ENCODE measurements around the gene PRLR. TPM values are rescaled to one million over a fixed set of nuclear protein-coding genes. Genes with fewer than 3 reads are reported as not detected.

PRLR gene
- total and polyA plus RNA-seq, 9 of the 15 experiments (the other 6 are each of a cell fraction or from before 2014, with no cell fraction given), result 0.02 TPM; not detected in 8

DNA sequence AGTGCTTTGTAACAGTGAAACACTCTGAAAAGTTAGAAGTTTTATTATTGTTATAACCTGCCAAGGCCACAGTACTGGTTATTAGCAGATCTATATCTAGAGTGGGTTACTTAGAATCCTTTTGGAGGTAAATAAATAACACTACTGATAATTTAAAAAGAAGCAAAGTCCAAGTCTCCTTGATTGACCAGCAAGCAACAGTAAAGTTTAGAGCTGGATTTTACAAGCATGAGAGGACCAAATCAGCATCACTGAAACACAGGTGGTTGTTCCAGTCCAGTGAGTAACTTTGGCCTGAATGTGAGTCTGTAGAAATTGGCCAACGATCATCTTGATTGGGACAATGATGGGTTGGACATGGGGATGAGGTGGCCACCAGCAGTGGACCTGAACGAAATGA, 105.4 kb downstream of the PRLR start:
- no peak for DNase-seq (ENCODE audit: extremely low read depth in 1 of 4, low spot score in 3 of 4)
- in situ Hi-C loops (cut with MboI) (no loop called here), intact Hi-C loops (cut with micrococcal nuclease) (no loop called here)
- ATAC-seq, result no peak
- Histone ChIP-seq H2AFZ (ENCODE audit: low read depth, low read length) (no peak overlapping the region), H3K36me3 (ENCODE audit: control insufficient read depth, insufficient read depth, low read length) (no peaks in the 10 kb centered on the region), H3K4me2 (ENCODE audit: insufficient read depth, low read length) (no peak overlapping the region), H3K4me3 (no peak overlapping the region), H3K27ac (ENCODE audit: extremely low read depth, low read depth, low read length) (no peak overlapping the region), H3K27me3 (ENCODE audit: control insufficient read depth in 2 of 2, insufficient read depth in 2 of 2, low read length in 2 of 2) (no peaks in the 10 kb centered on the region), H3K9me1 (ENCODE audit: control insufficient read depth, insufficient read depth, low read length) (no peaks in the 10 kb centered on the region), H3K9me3 (replicated peaks; ENCODE audit: control insufficient read depth, insufficient read depth, low read depth, low read length) (no peaks in the 10 kb centered on the region), H4K20me1 (replicated peaks; ENCODE audit: control insufficient read depth, insufficient read depth, low read length) (no peaks in the 10 kb centered on the region), H3K9ac (ENCODE audit: insufficient read depth in 1 of 2, low read depth in 2 of 2, low read length in 2 of 2) (no peak overlapping the region), H3K79me2 (ENCODE audit: control insufficient read depth, insufficient read depth, low read length) (no peaks in the 10 kb centered on the region), H3K4me1 (replicated peaks in 1 of 2; ENCODE audit: control insufficient read depth in 2 of 2, insufficient read depth in 2 of 2, low read length in 2 of 2) (no peaks in the 10 kb centered on the region)
- POLR2A ChIA-PET, result no interaction called here
- BruUV-seq (replicated peaks), result no TSS peak
- CTCF ChIA-PET (ENCODE audit: low intra/inter-chr PET ratio), result no interaction called here
- WGBS (ENCODE audit: insufficient coverage, low coverage, missing lambda C conversion rate), result 0% methylated on average over 2 of the region's 2 CpGs
- FAIRE-seq, result no peak
- TF ChIP-seq, protein P1, sequence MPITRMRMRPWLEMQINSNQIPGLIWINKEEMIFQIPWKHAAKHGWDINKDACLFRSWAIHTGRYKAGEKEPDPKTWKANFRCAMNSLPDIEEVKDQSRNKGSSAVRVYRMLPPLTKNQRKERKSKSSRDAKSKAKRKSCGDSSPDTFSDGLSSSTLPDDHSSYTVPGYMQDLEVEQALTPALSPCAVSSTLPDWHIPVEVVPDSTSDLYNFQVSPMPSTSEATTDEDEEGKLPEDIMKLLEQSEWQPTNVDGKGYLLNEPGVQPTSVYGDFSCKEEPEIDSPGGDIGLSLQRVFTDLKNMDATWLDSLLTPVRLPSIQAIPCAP (CRISPR knock-in tag; IDR thresholded peaks at IDR 0.05; ENCODE audit: borderline replicate concordance), result no peak
- TF ChIP-seq, protein P2, sequence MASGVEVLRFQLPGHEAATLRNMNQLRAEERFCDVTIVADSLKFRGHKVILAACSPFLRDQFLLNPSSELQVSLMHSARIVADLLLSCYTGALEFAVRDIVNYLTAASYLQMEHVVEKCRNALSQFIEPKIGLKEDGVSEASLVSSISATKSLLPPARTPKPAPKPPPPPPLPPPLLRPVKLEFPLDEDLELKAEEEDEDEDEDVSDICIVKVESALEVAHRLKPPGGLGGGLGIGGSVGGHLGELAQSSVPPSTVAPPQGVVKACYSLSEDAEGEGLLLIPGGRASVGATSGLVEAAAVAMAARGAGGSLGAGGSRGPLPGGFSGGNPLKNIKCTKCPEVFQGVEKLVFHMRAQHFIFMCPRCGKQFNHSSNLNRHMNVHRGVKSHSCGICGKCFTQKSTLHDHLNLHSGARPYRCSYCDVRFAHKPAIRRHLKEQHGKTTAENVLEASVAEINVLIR (CRISPR knock-in tag; IDR thresholded peaks at IDR 0.05), result no peak
- TF ChIP-seq, protein P3, sequence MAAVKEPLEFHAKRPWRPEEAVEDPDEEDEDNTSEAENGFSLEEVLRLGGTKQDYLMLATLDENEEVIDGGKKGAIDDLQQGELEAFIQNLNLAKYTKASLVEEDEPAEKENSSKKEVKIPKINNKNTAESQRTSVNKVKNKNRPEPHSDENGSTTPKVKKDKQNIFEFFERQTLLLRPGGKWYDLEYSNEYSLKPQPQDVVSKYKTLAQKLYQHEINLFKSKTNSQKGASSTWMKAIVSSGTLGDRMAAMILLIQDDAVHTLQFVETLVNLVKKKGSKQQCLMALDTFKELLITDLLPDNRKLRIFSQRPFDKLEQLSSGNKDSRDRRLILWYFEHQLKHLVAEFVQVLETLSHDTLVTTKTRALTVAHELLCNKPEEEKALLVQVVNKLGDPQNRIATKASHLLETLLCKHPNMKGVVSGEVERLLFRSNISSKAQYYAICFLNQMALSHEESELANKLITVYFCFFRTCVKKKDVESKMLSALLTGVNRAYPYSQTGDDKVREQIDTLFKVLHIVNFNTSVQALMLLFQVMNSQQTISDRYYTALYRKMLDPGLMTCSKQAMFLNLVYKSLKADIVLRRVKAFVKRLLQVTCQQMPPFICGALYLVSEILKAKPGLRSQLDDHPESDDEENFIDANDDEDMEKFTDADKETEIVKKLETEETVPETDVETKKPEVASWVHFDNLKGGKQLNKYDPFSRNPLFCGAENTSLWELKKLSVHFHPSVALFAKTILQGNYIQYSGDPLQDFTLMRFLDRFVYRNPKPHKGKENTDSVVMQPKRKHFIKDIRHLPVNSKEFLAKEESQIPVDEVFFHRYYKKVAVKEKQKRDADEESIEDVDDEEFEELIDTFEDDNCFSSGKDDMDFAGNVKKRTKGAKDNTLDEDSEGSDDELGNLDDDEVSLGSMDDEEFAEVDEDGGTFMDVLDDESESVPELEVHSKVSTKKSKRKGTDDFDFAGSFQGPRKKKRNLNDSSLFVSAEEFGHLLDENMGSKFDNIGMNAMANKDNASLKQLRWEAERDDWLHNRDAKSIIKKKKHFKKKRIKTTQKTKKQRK (IDR thresholded peaks at IDR 0.05; ENCODE audit: borderline replicate concordance, low read depth, low read length), result no peak
- TF ChIP-seq HMGN3 (IDR thresholded peaks at IDR 0.05; ENCODE audit: borderline replicate concordance, extremely low read depth, insufficient read length, low read depth, low read length) (no peak), BDP1 (IDR thresholded peaks at IDR 0.05; ENCODE audit: insufficient read depth, insufficient read length) (no peak), ZNF79 (CRISPR knock-in tag; IDR thresholded peaks at IDR 0.05; ENCODE audit: low read depth) (no peak), PYGO2 (tag; IDR thresholded peaks at IDR 0.05) (no peak), ZFP30 (CRISPR knock-in tag; IDR thresholded peaks at IDR 0.05; ENCODE audit: borderline replicate concordance) (no peak)
- TF ChIP-seq, protein P4, sequence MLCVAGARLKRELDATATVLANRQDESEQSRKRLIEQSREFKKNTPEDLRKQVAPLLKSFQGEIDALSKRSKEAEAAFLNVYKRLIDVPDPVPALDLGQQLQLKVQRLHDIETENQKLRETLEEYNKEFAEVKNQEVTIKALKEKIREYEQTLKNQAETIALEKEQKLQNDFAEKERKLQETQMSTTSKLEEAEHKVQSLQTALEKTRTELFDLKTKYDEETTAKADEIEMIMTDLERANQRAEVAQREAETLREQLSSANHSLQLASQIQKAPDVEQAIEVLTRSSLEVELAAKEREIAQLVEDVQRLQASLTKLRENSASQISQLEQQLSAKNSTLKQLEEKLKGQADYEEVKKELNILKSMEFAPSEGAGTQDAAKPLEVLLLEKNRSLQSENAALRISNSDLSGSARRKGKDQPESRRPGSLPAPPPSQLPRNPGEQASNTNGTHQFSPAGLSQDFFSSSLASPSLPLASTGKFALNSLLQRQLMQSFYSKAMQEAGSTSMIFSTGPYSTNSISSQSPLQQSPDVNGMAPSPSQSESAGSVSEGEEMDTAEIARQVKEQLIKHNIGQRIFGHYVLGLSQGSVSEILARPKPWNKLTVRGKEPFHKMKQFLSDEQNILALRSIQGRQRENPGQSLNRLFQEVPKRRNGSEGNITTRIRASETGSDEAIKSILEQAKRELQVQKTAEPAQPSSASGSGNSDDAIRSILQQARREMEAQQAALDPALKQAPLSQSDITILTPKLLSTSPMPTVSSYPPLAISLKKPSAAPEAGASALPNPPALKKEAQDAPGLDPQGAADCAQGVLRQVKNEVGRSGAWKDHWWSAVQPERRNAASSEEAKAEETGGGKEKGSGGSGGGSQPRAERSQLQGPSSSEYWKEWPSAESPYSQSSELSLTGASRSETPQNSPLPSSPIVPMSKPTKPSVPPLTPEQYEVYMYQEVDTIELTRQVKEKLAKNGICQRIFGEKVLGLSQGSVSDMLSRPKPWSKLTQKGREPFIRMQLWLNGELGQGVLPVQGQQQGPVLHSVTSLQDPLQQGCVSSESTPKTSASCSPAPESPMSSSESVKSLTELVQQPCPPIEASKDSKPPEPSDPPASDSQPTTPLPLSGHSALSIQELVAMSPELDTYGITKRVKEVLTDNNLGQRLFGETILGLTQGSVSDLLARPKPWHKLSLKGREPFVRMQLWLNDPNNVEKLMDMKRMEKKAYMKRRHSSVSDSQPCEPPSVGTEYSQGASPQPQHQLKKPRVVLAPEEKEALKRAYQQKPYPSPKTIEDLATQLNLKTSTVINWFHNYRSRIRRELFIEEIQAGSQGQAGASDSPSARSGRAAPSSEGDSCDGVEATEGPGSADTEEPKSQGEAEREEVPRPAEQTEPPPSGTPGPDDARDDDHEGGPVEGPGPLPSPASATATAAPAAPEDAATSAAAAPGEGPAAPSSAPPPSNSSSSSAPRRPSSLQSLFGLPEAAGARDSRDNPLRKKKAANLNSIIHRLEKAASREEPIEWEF (CRISPR knock-in tag; IDR thresholded peaks at IDR 0.05), result no peak
- TF ChIP-seq, protein P5, sequence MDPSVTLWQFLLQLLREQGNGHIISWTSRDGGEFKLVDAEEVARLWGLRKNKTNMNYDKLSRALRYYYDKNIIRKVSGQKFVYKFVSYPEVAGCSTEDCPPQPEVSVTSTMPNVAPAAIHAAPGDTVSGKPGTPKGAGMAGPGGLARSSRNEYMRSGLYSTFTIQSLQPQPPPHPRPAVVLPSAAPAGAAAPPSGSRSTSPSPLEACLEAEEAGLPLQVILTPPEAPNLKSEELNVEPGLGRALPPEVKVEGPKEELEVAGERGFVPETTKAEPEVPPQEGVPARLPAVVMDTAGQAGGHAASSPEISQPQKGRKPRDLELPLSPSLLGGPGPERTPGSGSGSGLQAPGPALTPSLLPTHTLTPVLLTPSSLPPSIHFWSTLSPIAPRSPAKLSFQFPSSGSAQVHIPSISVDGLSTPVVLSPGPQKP (CRISPR knock-in tag; IDR thresholded peaks at IDR 0.05), result no peak

All from K562 (cell line).